Left lung (tissue), 10 donors: ENCODE results near the gene NUDT3. TPM values are rescaled to one million over a fixed set of nuclear protein-coding genes. Genes with fewer than 3 reads are reported as not detected.

Source experiments
- ATAC-seq: fragments of 200-7000 bp; cut with Tn5 transposase; one replicate; pipeline ENCODE4 v1.9.1; 2020; ENCODE audit warnings: moderate library complexity
- DNase-seq, 4 donors: peaks; one replicate each; pipeline ENCODE4 v3.0.0-alpha.2; 2013 to 2020
- H3K27ac ChIP-seq, 2 donors: fragments of 200-600 bp; sonication (generic) in 1 of 2; one replicate each; pipeline versions ENCODE4 v1.5.0 to v1.8.0; 2020 to 2021
- H3K27me3 ChIP-seq, 2 donors: fragments of 200-600 bp; sonication (generic) in 1 of 2; one replicate each; pipeline versions ENCODE4 v1.5.0 to v1.8.0; 2020 to 2021
- H3K36me3 ChIP-seq, 2 donors: fragments of 200-600 bp; sonication (generic) in 1 of 2; one replicate each; pipeline versions ENCODE4 v1.5.0 to v1.8.0; 2020 to 2021
- H3K4me1 ChIP-seq, 2 donors: fragments of 200-600 bp; one replicate each; pipeline ENCODE4 v1.8.0; 2021
- H3K4me3 ChIP-seq, 2 donors: fragments of 200-600 bp; sonication (generic) in 1 of 2; one replicate each; pipeline versions ENCODE4 v1.5.0 to v1.8.0; 2020 to 2021; ENCODE audit warnings: mild to moderate bottlenecking in 1 of 2
- H3K9me3 ChIP-seq, 2 donors: fragments of 200-600 bp; sonication (generic) in 1 of 2; one replicate each; pipeline versions ENCODE4 v1.5.0 to v1.8.0; 2020 to 2021
- intact Hi-C, 2 donors: fragments of 100-400 bp; cut with DNase I; formaldehyde crosslinking; loops; one replicate each; pipeline versions ENCODE4 v1.11.2 to v1.14.2; 2022
- polyA plus RNA-seq, 6 donors: library from polyadenylated mRNA; unstranded; fragments of 120-200 nt; gene quantifications; one replicate each; pipeline ENCODE4 v1.2.1, GENCODE V29; 2013; ENCODE audit not compliant: insufficient read length in 6 of 6
- total RNA-seq, 2 donors: library from RNA; stranded (reverse); fragmentation: NEBNext Ultra II Directional; extraction: Animal tissue kit (Norgen Biotek cat#: 25700); gene quantifications; one replicate each; pipeline ENCODE4 v1.2.1, GENCODE V29; 2021
- TF ChIP-seq, protein P1 (sequence below), 2 donors: fragments of 200-600 bp; sonication (generic) in 1 of 2; IDR thresholded peaks; one replicate each; pipeline versions ENCODE4 v1.5.0 to v1.8.0; 2021; ENCODE audit warnings: antibody characterized with exemption in 2 of 2
- donor health status: DM: no; HTN: yes; CAD: no.
- donor health status: DM: no; HTN: no; CAD: no.

Gene NUDT3
- total and polyA plus RNA-seq, 8 donors: 10.5 to 27.9 (median 14.9) TPM

DNA sequence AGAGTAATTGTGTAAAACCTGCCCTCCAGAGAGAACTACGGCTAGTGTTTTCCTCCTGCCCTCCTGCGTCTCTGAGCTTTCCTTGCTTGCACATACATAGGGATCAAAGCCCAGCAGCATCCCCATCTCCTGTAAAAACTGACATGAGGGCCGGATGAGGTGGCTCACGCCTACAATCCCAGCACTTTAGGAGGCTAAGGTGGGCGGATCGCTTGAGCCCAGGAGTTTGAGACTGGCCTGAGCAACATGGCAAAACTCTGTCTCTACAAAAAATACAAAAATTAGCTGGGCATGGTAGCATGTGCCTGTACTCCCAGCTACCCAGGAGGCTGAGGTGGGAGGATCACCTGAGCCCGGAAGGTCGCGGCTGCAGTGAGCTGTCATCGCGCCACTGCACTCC lies 103.3 kb downstream of the NUDT3 start:
- TF ChIP-seq, protein P1, sequence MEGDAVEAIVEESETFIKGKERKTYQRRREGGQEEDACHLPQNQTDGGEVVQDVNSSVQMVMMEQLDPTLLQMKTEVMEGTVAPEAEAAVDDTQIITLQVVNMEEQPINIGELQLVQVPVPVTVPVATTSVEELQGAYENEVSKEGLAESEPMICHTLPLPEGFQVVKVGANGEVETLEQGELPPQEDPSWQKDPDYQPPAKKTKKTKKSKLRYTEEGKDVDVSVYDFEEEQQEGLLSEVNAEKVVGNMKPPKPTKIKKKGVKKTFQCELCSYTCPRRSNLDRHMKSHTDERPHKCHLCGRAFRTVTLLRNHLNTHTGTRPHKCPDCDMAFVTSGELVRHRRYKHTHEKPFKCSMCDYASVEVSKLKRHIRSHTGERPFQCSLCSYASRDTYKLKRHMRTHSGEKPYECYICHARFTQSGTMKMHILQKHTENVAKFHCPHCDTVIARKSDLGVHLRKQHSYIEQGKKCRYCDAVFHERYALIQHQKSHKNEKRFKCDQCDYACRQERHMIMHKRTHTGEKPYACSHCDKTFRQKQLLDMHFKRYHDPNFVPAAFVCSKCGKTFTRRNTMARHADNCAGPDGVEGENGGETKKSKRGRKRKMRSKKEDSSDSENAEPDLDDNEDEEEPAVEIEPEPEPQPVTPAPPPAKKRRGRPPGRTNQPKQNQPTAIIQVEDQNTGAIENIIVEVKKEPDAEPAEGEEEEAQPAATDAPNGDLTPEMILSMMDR (IDR thresholded peaks at IDR 0.05): no peak
- Histone ChIP-seq H3K36me3 (peaks cover 0 to 41% of the 10 kb centered on the region in 2 donors), H3K4me1 (peaks cover 0 to 49% of the 10 kb centered on the region in 2 donors), H3K9me3 (no peaks in the 10 kb centered on the region), H3K4me3 (no peak overlapping the region), H3K27ac (no peak overlapping the region), H3K27me3 (no peaks in the 10 kb centered on the region)
- ATAC-seq (no peak), DNase-seq (no peak)
- intact Hi-C loops: no loop called here

DNA sequence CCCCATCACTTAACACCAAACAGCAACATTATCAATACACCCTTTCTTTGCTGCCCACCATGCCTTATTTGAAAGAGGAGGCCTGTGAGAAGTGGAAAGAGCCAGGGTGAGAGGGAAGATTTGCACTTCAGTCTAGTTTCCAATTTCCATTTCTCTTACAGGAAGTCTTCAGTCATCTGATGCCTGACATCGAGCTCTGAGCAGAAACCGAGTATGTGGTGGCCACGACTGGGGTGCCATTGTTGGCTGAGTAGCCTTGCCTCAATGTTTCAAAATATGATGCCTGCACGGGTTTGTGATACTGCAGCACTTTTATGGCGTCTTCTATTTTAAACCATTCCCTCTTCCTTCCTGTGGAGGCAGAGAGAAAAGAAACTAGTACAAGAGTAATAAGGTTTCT lies 103.9 kb downstream of the NUDT3 start:
- intact Hi-C loops: no loop called here
- Histone ChIP-seq H3K27ac (peak overlapping the region in 1 of 2 donors; percentile 49), H3K27me3 (no peaks in the 10 kb centered on the region), H3K9me3 (no peaks in the 10 kb centered on the region), H3K36me3 (peaks cover 0 to 35% of the 10 kb centered on the region in 2 donors), H3K4me1 (peaks cover 0 to 54% of the 10 kb centered on the region in 2 donors), H3K4me3 (no peak overlapping the region)
- ATAC-seq (no peak), DNase-seq (no peak)
- TF ChIP-seq, protein P1 (IDR thresholded peaks at IDR 0.05): no peak

DNA sequence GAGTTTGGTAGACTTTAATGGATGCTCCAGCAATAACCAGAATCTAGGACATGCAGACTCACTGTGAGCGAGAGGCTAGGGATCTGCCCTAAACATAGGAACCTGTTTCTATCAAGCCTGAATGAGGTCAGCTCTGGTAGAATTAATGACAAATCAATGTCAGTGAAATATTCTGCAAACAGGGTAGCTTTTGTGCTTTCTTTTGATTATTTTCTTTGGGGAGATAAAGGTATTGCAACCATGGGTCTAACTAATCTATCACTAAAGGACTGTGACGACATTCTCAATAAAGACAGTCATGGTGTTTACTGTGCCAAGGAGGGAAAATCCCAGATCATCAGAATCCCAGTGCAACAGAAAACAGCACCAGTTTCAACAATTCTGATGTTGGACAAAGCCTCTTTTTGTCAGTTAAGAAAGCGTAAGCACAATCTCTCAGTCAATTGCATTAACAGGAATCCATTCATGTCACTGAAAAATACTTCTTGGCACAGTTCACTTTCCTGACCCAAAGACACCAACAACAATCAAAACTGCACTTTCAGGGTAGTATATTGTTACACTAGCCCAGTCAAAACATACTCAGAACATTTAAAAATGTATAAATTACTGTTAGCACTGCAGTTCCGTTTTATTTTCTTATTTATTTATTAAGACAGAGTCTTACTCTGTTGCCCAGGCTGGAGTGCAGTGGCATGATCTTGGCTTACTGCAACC lies 106.9 kb downstream of the NUDT3 start:
- Histone ChIP-seq H3K9me3 (no peaks in the 10 kb centered on the region), H3K4me3 (no peak overlapping the region), H3K4me1 (peaks cover 0 to 69% of the 10 kb centered on the region in 2 donors), H3K27me3 (no peaks in the 10 kb centered on the region), H3K27ac (peak overlapping the region in 1 of 2 donors; percentile 88), H3K36me3 (peaks cover 0 to 13% of the 10 kb centered on the region in 2 donors)
- intact Hi-C loops: no loop called here
- DNase-seq (no peak), ATAC-seq (no peak)
- TF ChIP-seq, protein P1 (IDR thresholded peaks at IDR 0.05): no peak

DNA sequence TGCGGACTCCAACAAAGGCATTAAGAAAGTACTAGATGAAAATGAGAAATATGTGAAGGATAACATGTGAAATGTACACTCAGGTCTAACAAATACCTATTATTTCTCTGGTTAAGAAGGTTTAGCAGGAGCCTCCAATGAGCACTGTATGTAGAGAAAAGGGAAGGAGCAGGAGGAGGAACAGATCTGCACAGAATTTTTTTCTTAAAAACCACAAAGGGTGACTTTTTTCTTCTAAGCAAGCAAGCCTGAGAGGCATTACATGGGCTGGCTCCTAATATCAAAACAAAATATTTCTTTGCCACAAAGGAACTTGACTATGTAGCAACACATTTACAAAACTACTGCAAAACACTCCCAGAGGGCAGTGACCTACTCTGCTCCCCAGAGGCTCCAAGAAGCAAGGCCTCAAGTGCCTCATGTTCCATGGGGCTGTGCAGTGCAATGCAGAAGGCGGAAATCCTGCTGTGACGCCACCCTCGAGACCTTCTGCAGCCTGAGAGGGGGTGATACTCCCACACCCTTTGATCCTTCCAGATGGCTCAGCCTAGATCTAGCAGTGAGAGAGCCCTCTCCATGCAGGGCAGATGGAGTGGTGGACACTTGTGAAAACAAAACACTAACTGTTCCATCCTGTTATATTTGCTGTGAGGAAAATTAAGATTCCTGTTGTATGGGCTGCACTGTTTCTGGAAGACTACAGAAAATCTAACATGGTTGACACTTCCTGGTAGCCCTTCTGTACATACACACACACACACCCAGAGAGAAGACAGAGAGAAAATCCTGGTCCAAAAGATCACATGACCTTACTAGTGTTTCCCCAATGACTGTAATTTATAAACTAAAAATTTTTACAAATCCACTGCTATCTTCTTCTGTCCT lies 107.7 kb downstream of the NUDT3 start:
- ATAC-seq (peak; percentile 87), DNase-seq (peak in 2 of 4 donors; percentile 83 to 85)
- Histone ChIP-seq H3K27me3 (no peaks in the 10 kb centered on the region), H3K27ac (peak overlapping the region; percentile 49 to 88), H3K4me1 (peaks cover 0 to 76% of the 10 kb centered on the region in 2 donors), H3K4me3 (no peak overlapping the region), H3K36me3 (peaks cover 0 to 15% of the 10 kb centered on the region in 2 donors), H3K9me3 (no peaks in the 10 kb centered on the region)
- intact Hi-C loops: no loop called here
- TF ChIP-seq, protein P1 (IDR thresholded peaks at IDR 0.05): no peak
